Measurements from ENCODE around the gene DISC1.

- TF ChIP-seq USF1 (IDR thresholded peaks at IDR 0.05) (no peak), EP300 (IDR thresholded peaks at IDR 0.05; ENCODE audit: borderline replicate concordance) (no peak), TAF1 (IDR thresholded peaks at IDR 0.05; ENCODE audit: low read depth) (no peak), CEBPB (IDR thresholded peaks at IDR 0.05) (no peak), YY1 (IDR thresholded peaks at IDR 0.05; ENCODE audit: low read depth) (no peak), REST (IDR thresholded peaks at IDR 0.05; ENCODE audit: low read depth) (no peak), FOXM1 (IDR thresholded peaks at IDR 0.05; ENCODE audit: borderline replicate concordance, low read depth) (no peak)
Measured at GRCh38 chr1:231903586-231904081, 277.0 kb downstream of the DISC1 start.

Data from Ishikawa (cell line).